Left ventricle myocardium inferior (tissue), 1 donor: Measurements from ENCODE around the gene CX3CR1. TPM values are rescaled to one million over a fixed set of nuclear protein-coding genes. Genes with fewer than 3 reads are reported as not detected.

Experiments used
- DNase-seq: peaks from one replicate; pipeline ENCODE4 v3.0.0-alpha.2; 2020
- H3K27ac ChIP-seq: fragments of 200-600 bp; replicated peaks from 2 replicates; pipeline ENCODE4 v1.8.0; 2021
- H3K27me3 ChIP-seq: fragments of 200-600 bp; 2 replicates; pipeline ENCODE4 v1.8.0; 2021; ENCODE audit warnings: low read depth
- H3K36me3 ChIP-seq: fragments of 200-600 bp; 2 replicates; pipeline ENCODE4 v1.8.0; 2021
- H3K4me1 ChIP-seq: fragments of 200-600 bp; 2 replicates; pipeline ENCODE4 v1.8.0; 2021
- H3K4me3 ChIP-seq: fragments of 200-600 bp; 2 replicates; pipeline ENCODE4 v1.8.0; 2021; ENCODE audit warnings: mild to moderate bottlenecking, moderate library complexity
- H3K9me3 ChIP-seq: fragments of 200-600 bp; replicated peaks from 2 replicates; pipeline ENCODE4 v1.8.0; 2021
- CTCF ChIP-seq: fragments of 200-600 bp; IDR thresholded peaks from 2 replicates; pipeline ENCODE4 v1.8.0; 2021; ENCODE audit warnings: antibody characterized with exemption, mild to moderate bottlenecking, borderline replicate concordance
- intact Hi-C: fragments of 100-400 bp; cut with micrococcal nuclease; formaldehyde crosslinking; loops from one replicate; pipeline ENCODE4 v1.11.0; 2022
- total RNA-seq: library from RNA; stranded (reverse); fragmentation: NEBNext Ultra II Directional; extraction: Animal tissue kit (Norgen Biotek cat#: 25700); gene quantifications from one replicate; pipeline ENCODE4 v1.2.1, GENCODE V29; 2021
- donor health status: DM: no; HTN: yes; CAD: no; lungs with severe emphysema.

Gene CX3CR1
- total RNA-seq, 1 donor from 2014 or later: 0.82 TPM

- TF ChIP-seq CTCF: no peak
- no peak for DNase-seq
- H3K4me3 ChIP-seq: no peak overlapping the region
- no peaks in the 10 kb centered on the region for H3K4me1 ChIP-seq
- H3K27ac ChIP-seq: no peak overlapping the region
- no peaks in the 10 kb centered on the region for H3K36me3 ChIP-seq
- peaks cover 7% of the 10 kb centered on the region for H3K27me3 ChIP-seq
- H3K9me3 ChIP-seq: peaks cover 31% of the 10 kb centered on the region
- intact Hi-C loops: no loop called here
These were observed 37.8 kb upstream of the CX3CR1 start for GRCh38 chr3:39317571-39318169.

- no peak overlapping the region for H3K4me3 ChIP-seq
- H3K27me3 ChIP-seq: no peaks in the 10 kb centered on the region
- no peak overlapping the region for H3K27ac ChIP-seq
- no peak for TF ChIP-seq CTCF
- H3K9me3 ChIP-seq: peaks cover 36% of the 10 kb centered on the region
- DNase-seq: no peak
- H3K36me3 ChIP-seq: no peaks in the 10 kb centered on the region
- intact Hi-C loops: no loop called here
- no peaks in the 10 kb centered on the region for H3K4me1 ChIP-seq
These were observed 35.6 kb upstream of the CX3CR1 start for GRCh38 chr3:39315420-39315819.

- Histone ChIP-seq H3K36me3 (no peaks in the 10 kb centered on the region), H3K27me3 (no peaks in the 10 kb centered on the region), H3K4me1 (no peaks in the 10 kb centered on the region), H3K4me3 (no peak overlapping the region), H3K9me3 (peaks cover 23% of the 10 kb centered on the region), H3K27ac (no peak overlapping the region)
- intact Hi-C loops: no loop called here
- TF ChIP-seq CTCF: no peak
- no peak for DNase-seq
These were observed 33.5 kb upstream of the CX3CR1 start for GRCh38 chr3:39313289-39313688.

GRCh38 chr3:39302178-39302577 is 22.3 kb upstream of the CX3CR1 start:
- no peak overlapping the region for H3K27ac ChIP-seq
- H3K4me1 ChIP-seq: no peaks in the 10 kb centered on the region
- TF ChIP-seq CTCF: no peak
- intact Hi-C loops: no loop called here
- H3K27me3 ChIP-seq: peaks cover 34% of the 10 kb centered on the region
- H3K36me3 ChIP-seq: no peaks in the 10 kb centered on the region
- no peak overlapping the region for H3K4me3 ChIP-seq
- no peak for DNase-seq
- peaks cover 74% of the 10 kb centered on the region for H3K9me3 ChIP-seq

- H3K36me3 ChIP-seq: no peaks in the 10 kb centered on the region
- intact Hi-C loops: no loop called here
- no peaks in the 10 kb centered on the region for H3K4me1 ChIP-seq
- no peak for DNase-seq
- H3K27ac ChIP-seq: no peak overlapping the region
- TF ChIP-seq CTCF: no peak
- peaks cover 14% of the 10 kb centered on the region for H3K27me3 ChIP-seq
- no peak overlapping the region for H3K4me3 ChIP-seq
- H3K9me3 ChIP-seq: peaks cover 54% of the 10 kb centered on the region
These were observed 19.4 kb upstream of the CX3CR1 start for GRCh38 chr3:39299279-39299678.
